A549 (cell line): ENCODE results near the gene SARS1.

Experiments used
- HDAC2 ChIP-seq: fragments of 200-600 bp; sonication (generic); IDR thresholded peaks from 2 replicates; pipeline ENCODE4 v1.6.1; 2016
- POLR2A ChIP-seq: IDR thresholded peaks from 2 replicates; pipeline ENCODE4 v1.6.1; 2012; ENCODE audit warnings: mild to moderate bottlenecking, low read length
- RAD21 ChIP-seq, 2 experiments: fragments of >200 bp in 1 of 2; sonication (Bioruptor Twin) in 1 of 2; formaldehyde crosslinking in 1 of 2; IDR thresholded peaks in 1 of 2; conservative IDR thresholded peaks in 1 of 2; 2 replicates in 1 of 2; 3 replicates in 1 of 2; pipeline ENCODE4 v1.6.1; 2012 to 2018; ENCODE audit warnings: inconsistent platforms in 1 of 2
- TF ChIP-seq, protein P1 (sequence below): fragments of >200 bp; sonication (Bioruptor Twin); formaldehyde crosslinking; IDR thresholded peaks from 3 replicates; pipeline ENCODE4 v1.5.1; 2016

DNA sequence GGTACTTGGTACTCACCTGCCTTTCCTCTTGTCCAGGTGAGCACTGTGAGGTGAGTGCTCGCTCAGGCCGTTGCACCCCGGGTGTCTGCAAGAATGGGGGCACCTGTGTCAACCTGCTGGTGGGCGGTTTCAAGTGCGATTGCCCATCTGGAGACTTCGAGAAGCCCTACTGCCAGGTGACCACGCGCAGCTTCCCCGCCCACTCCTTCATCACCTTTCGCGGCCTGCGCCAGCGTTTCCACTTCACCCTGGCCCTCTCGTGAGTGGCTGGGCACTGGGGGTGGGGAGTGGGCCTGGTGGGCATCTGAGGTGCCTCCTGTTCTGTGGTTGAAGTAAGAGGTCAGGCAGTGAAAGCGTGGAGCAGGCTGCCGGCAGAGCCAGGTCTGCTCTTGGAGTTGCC, 47.3 kb downstream of the SARS1 start:
- TF ChIP-seq, protein P1, sequence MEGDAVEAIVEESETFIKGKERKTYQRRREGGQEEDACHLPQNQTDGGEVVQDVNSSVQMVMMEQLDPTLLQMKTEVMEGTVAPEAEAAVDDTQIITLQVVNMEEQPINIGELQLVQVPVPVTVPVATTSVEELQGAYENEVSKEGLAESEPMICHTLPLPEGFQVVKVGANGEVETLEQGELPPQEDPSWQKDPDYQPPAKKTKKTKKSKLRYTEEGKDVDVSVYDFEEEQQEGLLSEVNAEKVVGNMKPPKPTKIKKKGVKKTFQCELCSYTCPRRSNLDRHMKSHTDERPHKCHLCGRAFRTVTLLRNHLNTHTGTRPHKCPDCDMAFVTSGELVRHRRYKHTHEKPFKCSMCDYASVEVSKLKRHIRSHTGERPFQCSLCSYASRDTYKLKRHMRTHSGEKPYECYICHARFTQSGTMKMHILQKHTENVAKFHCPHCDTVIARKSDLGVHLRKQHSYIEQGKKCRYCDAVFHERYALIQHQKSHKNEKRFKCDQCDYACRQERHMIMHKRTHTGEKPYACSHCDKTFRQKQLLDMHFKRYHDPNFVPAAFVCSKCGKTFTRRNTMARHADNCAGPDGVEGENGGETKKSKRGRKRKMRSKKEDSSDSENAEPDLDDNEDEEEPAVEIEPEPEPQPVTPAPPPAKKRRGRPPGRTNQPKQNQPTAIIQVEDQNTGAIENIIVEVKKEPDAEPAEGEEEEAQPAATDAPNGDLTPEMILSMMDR: no peak
- TF ChIP-seq HDAC2 (no peak), RAD21 (conservative IDR thresholded peaks at IDR 0.05 in 1 of 2, IDR thresholded peaks at IDR 0.05 in 1 of 2) (no peak), POLR2A (no peak)
